DND-41 (cell line): Measurements from ENCODE around the gene JUND.

ENCODE experiments used
- CTCF ChIP-seq: IDR thresholded peaks from 2 replicates; pipeline ENCODE4 v1.5.1; 2012; ENCODE audit warnings: borderline replicate concordance, low read length, moderate library complexity, mild to moderate bottlenecking; ENCODE audit not compliant: poor library complexity, severe bottlenecking; ENCODE audit errors: extremely low read depth
- EZH2 ChIP-seq: IDR thresholded peaks from 3 replicates; pipeline ENCODE4 v1.6.1; 2012; ENCODE audit warnings: borderline replicate concordance, low read depth, mild to moderate bottlenecking, moderate library complexity, low read length, inconsistent platforms; ENCODE audit not compliant: severe bottlenecking

GRCh38 chr19:18308051-18308947, 26.9 kb upstream of the JUND start:
- TF ChIP-seq CTCF (no peak), EZH2 (no peak)
